Kidney (tissue), 14 donors: ENCODE data around the gene USP19. TPM values are rescaled to one million over a fixed set of nuclear protein-coding genes. Genes with fewer than 3 reads are reported as not detected.
A peak's percentile ranks its signal among the peaks of the same experiment; 100 is the strongest.

ENCODE experiments used
- DNase-seq, 5 donors: peaks; one replicate each; pipeline ENCODE4 v3.0.0-alpha.2; 2013 to 2020
- FAIRE-seq: peaks from 2 replicates; lab custom pipeline; 2012; peaks lifted over from hg19 to GRCh38; lab: Jason Lieb, UNC
- H3K27ac ChIP-seq, 2 donors: one replicate each; pipeline ENCODE4 v1.7.0; 2013; ENCODE audit warnings: low read depth in 2 of 2, low read length in 2 of 2, inconsistent platforms in 1 of 2
- H3K27me3 ChIP-seq: one replicate; pipeline ENCODE4 v1.7.1; 2013; ENCODE audit warnings: low read length, inconsistent platforms; ENCODE audit not compliant: control insufficient read depth, insufficient read depth
- H3K36me3 ChIP-seq, 3 donors: one replicate each; pipeline versions ENCODE4 v1.7.0 to v1.7.1; 2013; ENCODE audit warnings: low read length in 3 of 3, control low read depth in 1 of 3, inconsistent platforms in 1 of 3; ENCODE audit not compliant: insufficient read depth in 3 of 3, control insufficient read depth in 2 of 3
- H3K4me1 ChIP-seq, 3 donors: one replicate each; pipeline versions ENCODE4 v1.7.0 to v1.7.1; 2013; ENCODE audit warnings: low read length in 3 of 3, inconsistent platforms in 1 of 3, low read depth in 1 of 3; ENCODE audit not compliant: control insufficient read depth in 2 of 3, insufficient read depth in 2 of 3
- H3K4me3 ChIP-seq, 3 donors: one replicate each; pipeline versions ENCODE4 v1.7.0 to v1.8.1; 2013; ENCODE audit warnings: low read length in 3 of 3, control low read depth in 1 of 3, inconsistent platforms in 1 of 3
- H3K9ac ChIP-seq, 3 donors: one replicate each; pipeline versions ENCODE4 v1.7.0 to v1.7.1; 2013; ENCODE audit warnings: low read length in 3 of 3, control low read depth in 1 of 3, inconsistent platforms in 1 of 3
- H3K9me3 ChIP-seq, 3 donors: one replicate each; pipeline versions ENCODE4 v1.7.0 to v1.7.1; 2013; ENCODE audit warnings: low read length in 3 of 3, control low read depth in 1 of 3, inconsistent platforms in 1 of 3; ENCODE audit not compliant: control insufficient read depth in 2 of 3, insufficient read depth in 1 of 3
- intact Hi-C: fragments of 100-400 bp; cut with DNase I; formaldehyde crosslinking; loops from one replicate; pipeline ENCODE4 v1.11.1; 2022
- polyA plus RNA-seq: library from polyadenylated mRNA; stranded (reverse); fragments of 350-450 nt; fragmentation: Illumina TruSeq; extraction: RNeasy Lipid Tissue Mini Kit (QIAGEN cat#74804); gene quantifications from one replicate; pipeline ENCODE4 v1.2.3, GENCODE V29; 2014; ENCODE audit warnings: low read depth, low replicate concordance; ENCODE audit not compliant: insufficient read depth
- total RNA-seq: library from RNA; stranded (reverse); fragmentation: NEBNext Ultra II Directional; extraction: Animal tissue kit (Norgen Biotek cat#: 25700); gene quantifications from one replicate; pipeline ENCODE4 v1.2.1, GENCODE V29; 2021
- TF ChIP-seq, protein P1 (sequence below): IDR thresholded peaks from 3 replicates; pipeline ENCODE4 v1.5.1; 2012; ENCODE audit warnings: mild to moderate bottlenecking, moderate library complexity, borderline replicate concordance; ENCODE audit not compliant: insufficient read depth; ENCODE audit errors: extremely low read depth
- donor health status: control.
- donor health status: control.
- donor health status: control.
- donor health status: control.
- donor health status: control.
- donor health status: DM: yes; HTN: yes; CAD: no.
- donor health status: Normal renal cell carcinoma (clear cell type).

The USP19 gene
- total and polyA plus RNA-seq, 2 donors from 2014 or later = 29.3 to 67.2 TPM

DNA sequence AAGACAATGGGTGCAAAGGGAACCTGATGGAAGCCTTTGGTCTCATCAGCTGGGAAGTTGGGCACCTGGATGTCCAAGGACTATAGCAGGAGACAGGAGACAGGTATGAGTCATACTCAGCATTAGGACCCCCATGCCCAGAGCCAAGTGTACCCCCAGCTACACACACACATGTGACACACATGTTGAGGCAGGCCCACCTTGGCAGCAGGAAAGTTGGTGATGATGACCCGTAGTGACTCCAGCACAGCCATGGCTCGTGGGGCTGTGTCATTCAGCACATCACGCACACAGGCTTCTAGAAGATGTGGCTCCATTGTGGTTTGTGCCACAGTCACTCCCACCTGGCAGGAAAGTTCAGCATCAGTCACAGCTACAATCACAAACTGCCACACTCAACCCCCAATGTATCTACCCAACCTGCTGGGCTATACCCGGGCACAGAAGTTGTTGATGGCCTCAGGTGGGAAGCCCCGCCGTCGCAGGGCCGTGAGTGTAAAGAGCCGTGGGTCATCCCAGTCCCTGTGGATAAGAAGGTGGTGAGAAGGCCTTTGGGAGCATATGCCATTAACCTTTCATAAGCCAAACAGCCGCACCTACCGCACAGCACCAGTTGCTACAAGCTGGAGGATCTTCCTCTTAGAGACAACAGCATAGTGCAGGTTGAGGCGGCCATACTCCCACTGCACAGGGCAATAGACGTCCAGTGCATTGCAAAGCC, 21.6 kb downstream of the USP19 start:
- Histone ChIP-seq H3K36me3 (peaks cover 14 to 51% (median 46%) of the 10 kb centered on the region in 3 donors), H3K4me3 (no peak overlapping the region)

DNA sequence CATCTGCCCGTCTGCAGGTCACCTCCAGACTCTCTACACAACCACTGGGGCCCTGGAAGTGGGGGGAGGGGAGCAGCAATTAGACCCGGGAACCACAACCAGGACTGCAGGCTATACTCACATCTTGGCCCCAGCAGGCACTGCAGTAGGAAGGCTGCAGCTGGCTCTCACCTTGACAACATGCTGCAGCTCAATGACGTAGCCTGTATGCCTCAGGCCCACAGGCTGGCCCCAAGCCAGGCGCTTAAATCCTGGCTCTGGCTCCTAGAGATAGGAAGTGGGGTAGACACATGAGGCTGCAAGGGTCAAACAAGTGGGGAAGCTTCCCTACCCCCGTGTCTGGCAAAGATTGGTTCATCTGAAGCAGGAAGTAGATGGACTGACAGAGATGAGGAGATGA, 22.2 kb downstream of the USP19 start:
- Histone ChIP-seq H3K27me3 (no peaks in the 10 kb centered on the region), H3K27ac (no peak overlapping the region), H3K4me3 (no peak overlapping the region), H3K4me1 (peaks cover 0 to 8% (median 6%) of the 10 kb centered on the region in 3 donors), H3K9me3 (no peaks in the 10 kb centered on the region), H3K9ac (no peak overlapping the region), H3K36me3 (peaks cover 14 to 51% (median 46%) of the 10 kb centered on the region in 3 donors)
- intact Hi-C loops = no loop called here
- DNase-seq (peak in 1 of 5 donors; percentile 51), FAIRE-seq (no peak)
- TF ChIP-seq, protein P1, sequence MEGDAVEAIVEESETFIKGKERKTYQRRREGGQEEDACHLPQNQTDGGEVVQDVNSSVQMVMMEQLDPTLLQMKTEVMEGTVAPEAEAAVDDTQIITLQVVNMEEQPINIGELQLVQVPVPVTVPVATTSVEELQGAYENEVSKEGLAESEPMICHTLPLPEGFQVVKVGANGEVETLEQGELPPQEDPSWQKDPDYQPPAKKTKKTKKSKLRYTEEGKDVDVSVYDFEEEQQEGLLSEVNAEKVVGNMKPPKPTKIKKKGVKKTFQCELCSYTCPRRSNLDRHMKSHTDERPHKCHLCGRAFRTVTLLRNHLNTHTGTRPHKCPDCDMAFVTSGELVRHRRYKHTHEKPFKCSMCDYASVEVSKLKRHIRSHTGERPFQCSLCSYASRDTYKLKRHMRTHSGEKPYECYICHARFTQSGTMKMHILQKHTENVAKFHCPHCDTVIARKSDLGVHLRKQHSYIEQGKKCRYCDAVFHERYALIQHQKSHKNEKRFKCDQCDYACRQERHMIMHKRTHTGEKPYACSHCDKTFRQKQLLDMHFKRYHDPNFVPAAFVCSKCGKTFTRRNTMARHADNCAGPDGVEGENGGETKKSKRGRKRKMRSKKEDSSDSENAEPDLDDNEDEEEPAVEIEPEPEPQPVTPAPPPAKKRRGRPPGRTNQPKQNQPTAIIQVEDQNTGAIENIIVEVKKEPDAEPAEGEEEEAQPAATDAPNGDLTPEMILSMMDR = no peak

More for the DNA sequence above, 21.6 kb downstream of the USP19 start:
- DNase-seq = peak in 1 of 5 donors; percentile 29
- Histone ChIP-seq H3K4me1 (peaks cover 0 to 15% (median 12%) of the 10 kb centered on the region in 3 donors), H3K9me3 (no peaks in the 10 kb centered on the region), H3K27ac (no peak overlapping the region), H3K9ac (no peak overlapping the region), H3K27me3 (no peaks in the 10 kb centered on the region)
- FAIRE-seq = no peak
- intact Hi-C loops = no loop called here
- TF ChIP-seq, protein P1 = no peak

DNA sequence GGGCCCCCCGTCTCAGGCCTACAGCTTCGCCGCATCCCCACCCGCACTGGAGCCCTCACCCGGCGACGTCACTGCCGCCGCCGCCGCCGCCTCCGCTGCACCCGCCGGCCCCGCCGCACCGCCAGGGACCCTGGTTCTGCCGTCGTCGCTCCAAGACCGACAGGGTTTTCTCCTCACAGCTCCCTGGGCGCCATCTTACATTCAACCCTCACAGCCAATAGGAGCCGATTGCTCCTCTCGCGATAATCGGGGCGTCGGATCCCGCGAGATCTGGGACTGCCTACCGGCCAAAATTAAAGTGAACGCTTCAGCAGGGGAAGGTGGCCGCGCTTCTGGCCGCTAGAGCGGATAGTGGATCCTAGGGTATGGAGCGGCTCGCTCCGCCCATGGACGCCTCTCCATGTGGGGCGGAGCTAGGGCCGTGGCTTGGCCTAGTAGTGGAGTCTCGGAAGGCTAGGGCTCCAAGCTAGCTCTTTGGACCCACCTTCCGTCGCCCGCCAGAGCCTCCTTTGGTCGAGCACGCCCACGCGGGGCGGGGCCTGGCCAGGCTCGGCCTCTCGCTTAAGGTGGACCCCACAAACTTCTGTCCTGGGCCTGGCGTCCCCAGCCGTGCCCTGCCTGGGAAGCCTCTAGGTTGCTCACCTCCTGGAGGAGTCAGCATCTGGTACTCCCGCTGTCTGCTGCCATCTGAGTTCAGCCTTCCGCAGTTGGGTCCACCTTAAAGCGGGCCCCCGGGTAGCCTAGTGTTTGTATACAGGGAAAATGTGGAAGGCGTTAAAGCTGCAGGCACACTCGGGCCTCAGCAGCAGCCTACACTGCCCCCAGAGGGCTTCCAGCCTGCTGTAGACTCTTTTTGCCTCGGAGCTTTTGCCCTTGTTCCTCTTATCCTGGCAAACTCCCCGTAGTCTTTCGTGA, 26.5 kb downstream of the USP19 start, which contains the start of gene QRICH1:
QRICH1 (minus strand) TSS at position 219 of the 915 bp plus-strand sequence. CDS start 17,054 bp downstream, outside the sequence.
- peak within 1 kb of the TSS; percentile 56 to 90 (median 74) for H3K9ac ChIP-seq
- H3K27me3 ChIP-seq = no peaks in the 10 kb centered on the region
- peak within 1 kb of the TSS; percentile 78 to 98 (median 93) for H3K4me3 ChIP-seq
- H3K4me1 ChIP-seq = peaks cover 0 to 15% (median 11%) of the 10 kb centered on the region in 3 donors
- FAIRE-seq = peak; percentile 50
- TF ChIP-seq, protein P1 = peak; percentile 51
- intact Hi-C loops = no loop called here
- H3K27ac ChIP-seq = peak within 1 kb of the TSS; percentile 91 to 93
- H3K36me3 ChIP-seq = peaks cover 3 to 16% (median 12%) of the 10 kb centered on the region in 3 donors
- H3K9me3 ChIP-seq = no peaks in the 10 kb centered on the region
- peak; percentile 98 to 100 (median 99) for DNase-seq
